IPS-18a (cell line): ENCODE results near the gene GPRIN3.

ENCODE experiments used
- H3K27ac ChIP-seq: one replicate; pipeline ENCODE4 v1.5.1; 2013; ENCODE audit warnings: low read length
- H3K27me3 ChIP-seq: one replicate; pipeline ENCODE4 v1.6.1; 2013; ENCODE audit warnings: mild to moderate bottlenecking, low read length; ENCODE audit not compliant: control insufficient read depth, insufficient read depth
- H3K36me3 ChIP-seq: one replicate; pipeline ENCODE4 v1.6.1; 2013; ENCODE audit warnings: low read depth, low read length; ENCODE audit not compliant: control insufficient read depth
- H3K4me1 ChIP-seq: one replicate; pipeline ENCODE4 v1.6.1; 2013; ENCODE audit warnings: low read depth, low read length; ENCODE audit not compliant: control insufficient read depth
- H3K4me3 ChIP-seq: one replicate; pipeline ENCODE4 v1.5.1; 2013; ENCODE audit warnings: low read length
- H3K9ac ChIP-seq: one replicate; pipeline ENCODE4 v1.6.1; 2013; ENCODE audit warnings: mild to moderate bottlenecking, low read length, moderate library complexity
- H3K9me3 ChIP-seq: one replicate; pipeline ENCODE4 v1.6.1; 2013; ENCODE audit warnings: low read depth, low read length; ENCODE audit not compliant: control insufficient read depth

Gene GPRIN3

GRCh38 chr4:89226665-89227574, 80.7 kb downstream of the GPRIN3 start:
- no peaks in the 10 kb centered on the region for H3K9me3 ChIP-seq
- H3K27ac ChIP-seq: no peak overlapping the region
- H3K4me3 ChIP-seq: no peak overlapping the region
- H3K9ac ChIP-seq: no peak overlapping the region
- H3K4me1 ChIP-seq: no peaks in the 10 kb centered on the region
- no peaks in the 10 kb centered on the region for H3K27me3 ChIP-seq
- no peaks in the 10 kb centered on the region for H3K36me3 ChIP-seq

GRCh38 chr4:89222170-89222569, 85.4 kb downstream of the GPRIN3 start:
- H3K9ac ChIP-seq: no peak overlapping the region
- H3K4me1 ChIP-seq: no peaks in the 10 kb centered on the region
- H3K27ac ChIP-seq: no peak overlapping the region
- H3K9me3 ChIP-seq: no peaks in the 10 kb centered on the region
- no peak overlapping the region for H3K4me3 ChIP-seq
- no peaks in the 10 kb centered on the region for H3K27me3 ChIP-seq
- no peaks in the 10 kb centered on the region for H3K36me3 ChIP-seq

GRCh38 chr4:89221167-89221867, 86.3 kb downstream of the GPRIN3 start:
- no peak overlapping the region for H3K27ac ChIP-seq

GRCh38 chr4:89218587-89218986, 89.0 kb downstream of the GPRIN3 start:
- H3K36me3 ChIP-seq: no peaks in the 10 kb centered on the region

More at GRCh38 chr4:89221167-89221867, 86.3 kb downstream of the GPRIN3 start:
- Histone ChIP-seq H3K9ac (no peak overlapping the region), H3K9me3 (no peaks in the 10 kb centered on the region), H3K4me3 (no peak overlapping the region), H3K27me3 (no peaks in the 10 kb centered on the region), H3K4me1 (no peaks in the 10 kb centered on the region), H3K36me3 (no peaks in the 10 kb centered on the region)

GRCh38 chr4:89217604-89218003, 90.0 kb downstream of the GPRIN3 start:
- Histone ChIP-seq H3K4me3 (no peak overlapping the region), H3K4me1 (no peaks in the 10 kb centered on the region), H3K36me3 (no peaks in the 10 kb centered on the region), H3K9me3 (no peaks in the 10 kb centered on the region), H3K27ac (no peak overlapping the region), H3K9ac (no peak overlapping the region), H3K27me3 (no peaks in the 10 kb centered on the region)

More at GRCh38 chr4:89218587-89218986, 89.0 kb downstream of the GPRIN3 start:
- Histone ChIP-seq H3K27ac (no peak overlapping the region), H3K9ac (no peak overlapping the region), H3K4me3 (no peak overlapping the region), H3K9me3 (no peaks in the 10 kb centered on the region), H3K4me1 (no peaks in the 10 kb centered on the region), H3K27me3 (no peaks in the 10 kb centered on the region)

GRCh38 chr4:89216866-89217265, 90.7 kb downstream of the GPRIN3 start:
- no peaks in the 10 kb centered on the region for H3K9me3 ChIP-seq
- no peaks in the 10 kb centered on the region for H3K27me3 ChIP-seq
- no peaks in the 10 kb centered on the region for H3K36me3 ChIP-seq
- no peak overlapping the region for H3K27ac ChIP-seq
- H3K9ac ChIP-seq: no peak overlapping the region
- no peak overlapping the region for H3K4me3 ChIP-seq
- no peaks in the 10 kb centered on the region for H3K4me1 ChIP-seq

GRCh38 chr4:89216422-89216821, 91.2 kb downstream of the GPRIN3 start:
- H3K9ac ChIP-seq: no peak overlapping the region
- no peak overlapping the region for H3K4me3 ChIP-seq
- H3K36me3 ChIP-seq: no peaks in the 10 kb centered on the region
- H3K4me1 ChIP-seq: no peaks in the 10 kb centered on the region
- H3K27ac ChIP-seq: no peak overlapping the region
- H3K27me3 ChIP-seq: no peaks in the 10 kb centered on the region
- H3K9me3 ChIP-seq: no peaks in the 10 kb centered on the region

- no peak overlapping the region for H3K4me3 ChIP-seq
- no peak overlapping the region for H3K27ac ChIP-seq
- H3K9ac ChIP-seq: no peak overlapping the region
- H3K9me3 ChIP-seq: no peaks in the 10 kb centered on the region
- no peaks in the 10 kb centered on the region for H3K36me3 ChIP-seq
- no peaks in the 10 kb centered on the region for H3K27me3 ChIP-seq
- no peaks in the 10 kb centered on the region for H3K4me1 ChIP-seq
Measured at GRCh38 chr4:89215736-89216135, 91.9 kb downstream of the GPRIN3 start.

- no peak overlapping the region for H3K27ac ChIP-seq
- H3K9ac ChIP-seq: no peak overlapping the region
- no peaks in the 10 kb centered on the region for H3K27me3 ChIP-seq
- H3K36me3 ChIP-seq: no peaks in the 10 kb centered on the region
- H3K4me1 ChIP-seq: no peaks in the 10 kb centered on the region
- H3K9me3 ChIP-seq: no peaks in the 10 kb centered on the region
- no peak overlapping the region for H3K4me3 ChIP-seq
Measured at GRCh38 chr4:89214308-89214707, 93.3 kb downstream of the GPRIN3 start.

GRCh38 chr4:89213382-89213701, 94.3 kb downstream of the GPRIN3 start:
- no peaks in the 10 kb centered on the region for H3K27me3 ChIP-seq
- H3K9ac ChIP-seq: no peak overlapping the region
- H3K36me3 ChIP-seq: no peaks in the 10 kb centered on the region
- H3K9me3 ChIP-seq: no peaks in the 10 kb centered on the region
- H3K4me3 ChIP-seq: no peak overlapping the region
- H3K27ac ChIP-seq: no peak overlapping the region
- no peaks in the 10 kb centered on the region for H3K4me1 ChIP-seq

GRCh38 chr4:89212666-89213381, 94.8 kb downstream of the GPRIN3 start:
- Histone ChIP-seq H3K27ac (no peak overlapping the region), H3K9ac (no peak overlapping the region), H3K27me3 (no peaks in the 10 kb centered on the region), H3K9me3 (no peaks in the 10 kb centered on the region), H3K4me3 (no peak overlapping the region), H3K36me3 (no peaks in the 10 kb centered on the region), H3K4me1 (no peaks in the 10 kb centered on the region)
